ENCODE data around the gene MS4A7. TPM values are rescaled to one million over a fixed set of nuclear protein-coding genes. Genes with fewer than 3 reads are reported as not detected.

MS4A7 gene
- total and polyA plus RNA-seq, 2 of the 4 experiments (the other 2 are of a cell fraction): not detected

DNA sequence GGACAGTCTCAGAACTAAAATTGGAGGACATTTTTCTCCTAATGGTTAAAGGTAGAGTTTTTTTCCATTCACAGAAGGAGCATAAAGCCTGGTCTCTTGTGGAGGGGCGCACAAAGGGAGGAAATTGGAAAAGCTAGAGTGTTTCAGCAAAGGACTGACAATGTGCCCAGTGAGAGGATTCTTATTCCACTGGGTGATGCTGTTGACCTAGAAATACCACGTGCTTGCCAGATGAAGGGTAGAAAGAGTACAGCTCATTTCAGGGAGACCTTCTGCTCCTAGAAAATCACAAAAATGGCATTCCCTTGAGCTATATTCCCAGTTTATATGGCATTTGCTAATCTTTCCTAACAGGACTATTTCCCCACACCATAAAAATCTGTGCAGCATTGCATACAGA is 30.2 kb upstream of the MS4A7 start:
- POLR2A ChIA-PET (ENCODE audit: unreplicated experiment): no interaction called here
- BruUV-seq (replicated peaks): no TSS peak
- Histone ChIP-seq H2BK20ac (ENCODE audit: low read depth, low read length) (no peak overlapping the region), H3K4me1 (ENCODE audit: control insufficient read depth, insufficient read depth, low read length) (no peaks in the 10 kb centered on the region), H3K79me1 (ENCODE audit: low read depth in 1 of 2, low read length in 2 of 2) (no peaks in the 10 kb centered on the region), H2BK120ac (ENCODE audit: low read depth, low read length) (no peak overlapping the region), H2AFZ (replicated peaks; ENCODE audit: low read length, poor library complexity) (no peak overlapping the region), H4K20me1 (ENCODE audit: insufficient read depth, low read length) (no peaks in the 10 kb centered on the region), H3K4me3 (ENCODE audit: insufficient read depth, low read depth, low read length) (no peak overlapping the region), H3K9me1 (ENCODE audit: insufficient read depth, low read length) (no peaks in the 10 kb centered on the region), H3K36me3 (ENCODE audit: control insufficient read depth, insufficient read depth, low read length) (no peaks in the 10 kb centered on the region), H3K56ac (ENCODE audit: extremely low read depth, insufficient read depth, low read length) (no peak overlapping the region), H3K27me3 (ENCODE audit: control insufficient read depth, insufficient read depth, low read length) (no peaks in the 10 kb centered on the region), H3K27ac (ENCODE audit: insufficient read depth, low read length) (no peak overlapping the region), H2BK5ac (ENCODE audit: low read depth, low read length, poor library complexity, severe bottlenecking) (no peak overlapping the region), H4K8ac (ENCODE audit: low read depth in 2 of 2, low read length in 2 of 2) (no peak overlapping the region), H3K9ac (ENCODE audit: low read depth, low read length) (no peak overlapping the region), H3K4ac (ENCODE audit: low read depth, low read length) (no peak overlapping the region), H3K23ac (ENCODE audit: low read depth, low read length) (no peak overlapping the region), H3K14ac (replicated peaks; ENCODE audit: low read depth, low read length) (no peak overlapping the region), H3K18ac (ENCODE audit: low read depth, low read length) (no peak overlapping the region), H2AK9ac (replicated peaks; ENCODE audit: low read depth, low read length, poor library complexity) (no peak overlapping the region), H3K9me3 (ENCODE audit: control insufficient read depth, insufficient read depth, low read length) (peaks cover 4% of the 10 kb centered on the region; the same call in 1 of the 2 replicates), H2AK5ac (ENCODE audit: low read depth, low read length) (no peak overlapping the region), H4K5ac (ENCODE audit: low read depth, low read length) (no peak overlapping the region), H2BK15ac (ENCODE audit: low read depth, low read length) (no peak overlapping the region), H4K91ac (ENCODE audit: insufficient read depth, low read depth, low read length) (no peak overlapping the region), H3K4me2 (ENCODE audit: low read depth, low read length) (no peak overlapping the region)
- TF ChIP-seq POLR2A (IDR thresholded peaks at IDR 0.05; ENCODE audit: low read depth, low read length): no peak
- intact Hi-C loops (cut with micrococcal nuclease): no loop called here
- no peak for DNase-seq
- in situ Hi-C loops (cut with MboI; ENCODE audit: low sequenced_read_pairs): no loop called here
- no peak for ATAC-seq (ENCODE audit: low read depth)
- CTCF ChIA-PET: no interaction called here
- dilution Hi-C loops (cut with HindIII; ENCODE audit: low sequenced_read_pairs, unreplicated experiment): no loop called here
- no CpG with 5 or more reads among the region's 2 CpGs for WGBS, 2 experiments (ENCODE audit: extremely low coverage in 2 of 2, insufficient read length in 1 of 2)
